Vagina (tissue), 2 donors: ENCODE measurements around the gene DDX10. TPM values are rescaled to one million over a fixed set of nuclear protein-coding genes. Genes with fewer than 3 reads are reported as not detected.

ENCODE experiments used
- DNase-seq, 2 donors: peaks; one replicate each; pipeline ENCODE4 v3.0.0-alpha.2; 2017; ENCODE audit errors: extremely low spot score in 2 of 2
- H3K27ac ChIP-seq: fragments of 200-600 bp; sonication (generic); one replicate; pipeline ENCODE4 v1.5.1; 2019
- H3K27me3 ChIP-seq: fragments of 200-600 bp; sonication (generic); one replicate; pipeline ENCODE4 v1.5.1; 2019
- H3K36me3 ChIP-seq, 2 donors: fragments of 200-600 bp; sonication (generic); one replicate each; pipeline ENCODE4 v1.5.1; 2017 to 2019
- H3K4me1 ChIP-seq: fragments of 200-600 bp; sonication (generic); one replicate; pipeline ENCODE4 v1.5.1; 2019
- H3K4me3 ChIP-seq, 2 donors: fragments of 200-600 bp; sonication (generic); 1 replicate in 1 of 2; 2 replicates in 1 of 2; pipeline ENCODE4 v1.5.1; 2016 to 2019
- H3K9me3 ChIP-seq: fragments of 200-600 bp; sonication (generic); one replicate; pipeline ENCODE4 v1.5.1; 2019
- POLR2A ChIP-seq, 2 donors: fragments of 450-650 bp; IDR thresholded peaks; one replicate each; pipeline ENCODE4 v1.6.1; 2017; ENCODE audit warnings: antibody characterized with exemption in 2 of 2, mild to moderate bottlenecking in 2 of 2, moderate library complexity in 2 of 2
- POLR2AphosphoS5 ChIP-seq, 2 donors: sonication (generic); formaldehyde crosslinking; IDR thresholded peaks; one replicate each; pipeline ENCODE4 v1.9.0; 2017; ENCODE audit warnings: antibody characterized with exemption in 2 of 2, mild to moderate bottlenecking in 2 of 2, low read depth in 1 of 2; ENCODE audit not compliant: insufficient read depth in 1 of 2
- intact Hi-C: fragments of 100-400 bp; cut with DNase I; formaldehyde crosslinking; loops from one replicate; pipeline ENCODE4 v1.15.1; 2023
- total RNA-seq: library from RNA; depleted of rRNA; stranded (reverse); fragments of >200 nt; gene quantifications from one replicate; pipeline ENCODE4 v1.2.3, GENCODE V29; 2016
- TF ChIP-seq, protein P1 (sequence below), 3 experiments: fragments of 450-650 bp in 2 of 3; fragments of 200-600 bp in 1 of 3; sonication (generic) in 1 of 3; IDR thresholded peaks; one replicate each; pipeline ENCODE4 v1.5.1; 2017 to 2019; ENCODE audit warnings: antibody characterized with exemption in 3 of 3, mild to moderate bottlenecking in 2 of 3, moderate library complexity in 2 of 3

DDX10 gene
- total RNA-seq, 1 donor from 2014 or later: 23.8 TPM

DNA sequence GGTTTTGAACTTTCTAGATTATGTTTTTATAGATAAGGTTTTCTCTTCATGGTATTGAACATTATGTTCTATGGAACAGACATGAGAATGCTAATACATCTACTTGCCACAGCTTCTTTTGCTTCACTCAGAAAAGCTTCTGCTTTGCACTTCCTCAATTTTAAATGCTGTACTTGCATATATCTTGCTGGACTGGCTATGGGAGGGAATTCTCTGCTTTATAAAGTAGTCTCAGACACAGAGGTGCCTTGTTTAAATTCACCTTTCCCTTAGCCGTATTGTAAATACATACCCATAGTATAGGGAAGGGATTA, 173.9 kb downstream of the DDX10 start:
- no peak for DNase-seq
- Histone ChIP-seq H3K4me1 (no peaks in the 10 kb centered on the region), H3K4me3 (no peak overlapping the region), H3K36me3 (peaks cover 0 to 11% of the 10 kb centered on the region in 2 donors), H3K9me3 (no peaks in the 10 kb centered on the region), H3K27me3 (no peaks in the 10 kb centered on the region), H3K27ac (no peak overlapping the region)
- intact Hi-C loops: no loop called here
- TF ChIP-seq, protein P1, sequence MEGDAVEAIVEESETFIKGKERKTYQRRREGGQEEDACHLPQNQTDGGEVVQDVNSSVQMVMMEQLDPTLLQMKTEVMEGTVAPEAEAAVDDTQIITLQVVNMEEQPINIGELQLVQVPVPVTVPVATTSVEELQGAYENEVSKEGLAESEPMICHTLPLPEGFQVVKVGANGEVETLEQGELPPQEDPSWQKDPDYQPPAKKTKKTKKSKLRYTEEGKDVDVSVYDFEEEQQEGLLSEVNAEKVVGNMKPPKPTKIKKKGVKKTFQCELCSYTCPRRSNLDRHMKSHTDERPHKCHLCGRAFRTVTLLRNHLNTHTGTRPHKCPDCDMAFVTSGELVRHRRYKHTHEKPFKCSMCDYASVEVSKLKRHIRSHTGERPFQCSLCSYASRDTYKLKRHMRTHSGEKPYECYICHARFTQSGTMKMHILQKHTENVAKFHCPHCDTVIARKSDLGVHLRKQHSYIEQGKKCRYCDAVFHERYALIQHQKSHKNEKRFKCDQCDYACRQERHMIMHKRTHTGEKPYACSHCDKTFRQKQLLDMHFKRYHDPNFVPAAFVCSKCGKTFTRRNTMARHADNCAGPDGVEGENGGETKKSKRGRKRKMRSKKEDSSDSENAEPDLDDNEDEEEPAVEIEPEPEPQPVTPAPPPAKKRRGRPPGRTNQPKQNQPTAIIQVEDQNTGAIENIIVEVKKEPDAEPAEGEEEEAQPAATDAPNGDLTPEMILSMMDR (IDR thresholded peaks at IDR 0.05): no peak
- TF ChIP-seq POLR2AphosphoS5 (IDR thresholded peaks at IDR 0.05; ENCODE audit: insufficient read depth in 1 of 2, low read depth in 1 of 2) (no peak), POLR2A (IDR thresholded peaks at IDR 0.05) (no peak)

DNA sequence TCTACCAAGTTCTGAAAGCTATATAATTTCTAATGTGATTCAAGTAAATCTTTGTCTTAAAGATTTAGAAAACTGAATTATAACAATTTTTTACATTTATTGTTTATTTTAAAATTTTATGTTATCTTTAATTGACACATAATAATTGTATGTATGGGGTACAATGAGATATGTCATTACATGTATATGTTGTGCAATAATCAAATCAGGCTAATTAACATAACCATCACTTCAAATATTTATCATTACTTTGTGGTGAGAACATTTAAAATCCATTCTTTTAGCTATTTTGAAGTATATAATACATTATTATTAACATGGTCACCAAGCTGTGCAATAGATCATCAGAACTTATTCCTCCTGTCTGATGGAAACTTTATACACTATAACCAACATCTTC, 181.1 kb downstream of the DDX10 start:
- no peaks in the 10 kb centered on the region for H3K27me3 ChIP-seq
- H3K27ac ChIP-seq: no peak overlapping the region
- H3K4me1 ChIP-seq: no peaks in the 10 kb centered on the region
- H3K4me3 ChIP-seq: no peak overlapping the region
- intact Hi-C loops: no loop called here
- H3K36me3 ChIP-seq: no peaks in the 10 kb centered on the region
- no peaks in the 10 kb centered on the region for H3K9me3 ChIP-seq
- TF ChIP-seq POLR2AphosphoS5 (IDR thresholded peaks at IDR 0.05; ENCODE audit: insufficient read depth in 1 of 2, low read depth in 1 of 2) (no peak), POLR2A (IDR thresholded peaks at IDR 0.05) (no peak)
- TF ChIP-seq, protein P1 (IDR thresholded peaks at IDR 0.05): no peak
- DNase-seq: no peak

DNA sequence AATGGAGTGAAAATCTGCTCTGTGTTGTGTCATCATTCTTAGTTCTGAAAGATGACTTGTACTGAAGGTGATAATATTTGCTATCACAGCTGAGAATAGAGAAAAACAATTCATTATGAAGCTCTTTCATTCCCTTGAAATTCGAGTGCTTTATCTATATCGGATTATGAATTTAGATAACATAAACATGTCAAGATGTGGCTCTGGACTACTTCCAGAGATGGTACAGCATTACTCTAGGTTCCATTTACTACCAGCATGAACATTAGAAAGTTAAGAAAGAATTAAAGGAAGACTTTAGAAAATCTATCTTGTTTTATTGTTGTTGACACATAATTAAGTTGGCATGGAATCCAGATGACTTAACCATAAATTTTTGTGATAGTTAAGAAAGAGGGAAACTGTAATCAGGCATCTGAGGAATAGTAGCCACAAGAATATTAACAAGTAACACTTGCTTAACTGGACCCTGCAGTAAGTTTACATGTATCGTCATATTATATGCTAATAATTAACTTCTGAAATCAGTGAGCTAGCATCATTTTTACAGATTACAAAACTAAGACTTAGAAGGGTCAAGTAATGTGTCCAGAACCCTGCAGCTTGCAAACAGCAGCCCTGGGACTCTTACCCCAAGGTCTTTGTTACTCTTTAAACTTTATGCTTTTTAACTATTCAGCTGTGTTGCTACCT, 182.6 kb downstream of the DDX10 start:
- Histone ChIP-seq H3K4me3 (no peak overlapping the region), H3K4me1 (no peaks in the 10 kb centered on the region), H3K9me3 (no peaks in the 10 kb centered on the region), H3K27ac (no peak overlapping the region), H3K36me3 (no peaks in the 10 kb centered on the region), H3K27me3 (no peaks in the 10 kb centered on the region)
- no peak for DNase-seq
- intact Hi-C loops: no loop called here
- TF ChIP-seq POLR2AphosphoS5 (IDR thresholded peaks at IDR 0.05; ENCODE audit: insufficient read depth in 1 of 2, low read depth in 1 of 2) (no peak), POLR2A (IDR thresholded peaks at IDR 0.05) (no peak)
- TF ChIP-seq, protein P1 (IDR thresholded peaks at IDR 0.05): no peak

DNA sequence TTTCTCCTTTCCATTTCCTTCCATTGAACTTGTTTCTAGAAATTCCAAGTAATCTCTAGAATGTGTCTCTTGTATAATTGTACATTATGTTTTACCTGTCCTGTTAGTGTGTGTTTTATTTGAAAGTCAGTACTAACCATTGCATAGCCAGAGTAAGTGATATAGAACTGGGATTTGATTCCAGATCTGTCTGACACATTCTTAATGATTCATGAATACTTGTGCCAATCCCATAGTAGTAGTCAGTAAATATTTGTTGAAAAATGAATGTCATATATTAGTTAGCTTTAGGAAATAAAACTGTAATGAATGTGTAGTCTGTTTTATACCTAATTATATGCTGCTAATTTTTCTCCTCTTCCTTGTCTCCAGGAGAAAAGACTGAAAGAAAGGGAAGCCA, 186.9 kb downstream of the DDX10 start:
- TF ChIP-seq, protein P1 (IDR thresholded peaks at IDR 0.05): no peak
- no peak for TF ChIP-seq POLR2A (IDR thresholded peaks at IDR 0.05)
- TF ChIP-seq POLR2AphosphoS5 (IDR thresholded peaks at IDR 0.05; ENCODE audit: insufficient read depth in 1 of 2, low read depth in 1 of 2): no peak
- intact Hi-C loops: no loop called here

DNA sequence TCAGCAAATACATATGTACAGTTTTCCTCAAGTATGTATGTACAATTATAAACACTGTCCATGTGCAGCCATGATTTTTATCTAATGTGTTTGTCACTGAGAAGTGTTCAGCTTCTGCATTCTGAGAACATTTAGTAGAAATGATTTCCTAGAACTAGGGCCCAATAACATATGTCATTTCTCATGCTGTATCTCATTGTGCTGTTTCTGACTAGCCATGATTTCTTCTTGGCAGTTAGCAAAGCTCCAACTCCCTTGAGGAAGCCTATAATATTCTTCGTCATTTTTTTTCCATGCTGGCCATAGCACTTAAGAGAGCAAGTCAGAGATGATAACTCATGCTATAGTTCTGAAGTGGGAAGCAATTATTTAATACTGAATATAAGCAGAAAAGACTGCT, 187.8 kb downstream of the DDX10 start:
- Histone ChIP-seq H3K27me3 (no peaks in the 10 kb centered on the region), H3K27ac (no peak overlapping the region), H3K4me1 (peaks cover 11% of the 10 kb centered on the region), H3K36me3 (no peaks in the 10 kb centered on the region), H3K9me3 (no peaks in the 10 kb centered on the region), H3K4me3 (no peak overlapping the region)
- intact Hi-C loops: no loop called here
- no peak for DNase-seq
- TF ChIP-seq POLR2AphosphoS5 (IDR thresholded peaks at IDR 0.05; ENCODE audit: insufficient read depth in 1 of 2, low read depth in 1 of 2): no peak
- TF ChIP-seq, protein P1 (IDR thresholded peaks at IDR 0.05): no peak
- TF ChIP-seq POLR2A (IDR thresholded peaks at IDR 0.05): no peak

More for the DNA sequence above, 186.9 kb downstream of the DDX10 start:
- Histone ChIP-seq H3K27ac (no peak overlapping the region), H3K4me3 (no peak overlapping the region), H3K36me3 (no peaks in the 10 kb centered on the region), H3K27me3 (no peaks in the 10 kb centered on the region), H3K9me3 (no peaks in the 10 kb centered on the region), H3K4me1 (peaks cover 11% of the 10 kb centered on the region)
- DNase-seq: no peak
